PFSK-1 (cell line): ENCODE measurements around the gene TNIP2.

Experiments used
- POLR2AphosphoS5 ChIP-seq: IDR thresholded peaks from 2 replicates; pipeline ENCODE4 v1.6.1; 2012; ENCODE audit warnings: low read depth, mild to moderate bottlenecking, control low read depth, low read length, moderate library complexity
- TAF1 ChIP-seq: IDR thresholded peaks from 2 replicates; pipeline ENCODE4 v1.6.1; 2012; ENCODE audit warnings: low read length, control low read depth, borderline replicate concordance; ENCODE audit not compliant: insufficient read depth
- TF ChIP-seq, protein P1 (sequence below), 2 experiments: IDR thresholded peaks; 2 replicates each; pipeline versions ENCODE4 v1.6.1 to v1.8.0; 2011 to 2012; ENCODE audit warnings: low read depth in 2 of 2, low read length in 2 of 2, control low read depth in 1 of 2, inconsistent platforms in 1 of 2, mild to moderate bottlenecking in 1 of 2, moderate library complexity in 1 of 2; ENCODE audit not compliant: insufficient read depth in 1 of 2

- TF ChIP-seq TAF1: no peak
- no peak for TF ChIP-seq POLR2AphosphoS5
- TF ChIP-seq, protein P1, sequence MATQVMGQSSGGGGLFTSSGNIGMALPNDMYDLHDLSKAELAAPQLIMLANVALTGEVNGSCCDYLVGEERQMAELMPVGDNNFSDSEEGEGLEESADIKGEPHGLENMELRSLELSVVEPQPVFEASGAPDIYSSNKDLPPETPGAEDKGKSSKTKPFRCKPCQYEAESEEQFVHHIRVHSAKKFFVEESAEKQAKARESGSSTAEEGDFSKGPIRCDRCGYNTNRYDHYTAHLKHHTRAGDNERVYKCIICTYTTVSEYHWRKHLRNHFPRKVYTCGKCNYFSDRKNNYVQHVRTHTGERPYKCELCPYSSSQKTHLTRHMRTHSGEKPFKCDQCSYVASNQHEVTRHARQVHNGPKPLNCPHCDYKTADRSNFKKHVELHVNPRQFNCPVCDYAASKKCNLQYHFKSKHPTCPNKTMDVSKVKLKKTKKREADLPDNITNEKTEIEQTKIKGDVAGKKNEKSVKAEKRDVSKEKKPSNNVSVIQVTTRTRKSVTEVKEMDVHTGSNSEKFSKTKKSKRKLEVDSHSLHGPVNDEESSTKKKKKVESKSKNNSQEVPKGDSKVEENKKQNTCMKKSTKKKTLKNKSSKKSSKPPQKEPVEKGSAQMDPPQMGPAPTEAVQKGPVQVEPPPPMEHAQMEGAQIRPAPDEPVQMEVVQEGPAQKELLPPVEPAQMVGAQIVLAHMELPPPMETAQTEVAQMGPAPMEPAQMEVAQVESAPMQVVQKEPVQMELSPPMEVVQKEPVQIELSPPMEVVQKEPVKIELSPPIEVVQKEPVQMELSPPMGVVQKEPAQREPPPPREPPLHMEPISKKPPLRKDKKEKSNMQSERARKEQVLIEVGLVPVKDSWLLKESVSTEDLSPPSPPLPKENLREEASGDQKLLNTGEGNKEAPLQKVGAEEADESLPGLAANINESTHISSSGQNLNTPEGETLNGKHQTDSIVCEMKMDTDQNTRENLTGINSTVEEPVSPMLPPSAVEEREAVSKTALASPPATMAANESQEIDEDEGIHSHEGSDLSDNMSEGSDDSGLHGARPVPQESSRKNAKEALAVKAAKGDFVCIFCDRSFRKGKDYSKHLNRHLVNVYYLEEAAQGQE (IDR thresholded peaks at IDR 0.05; ENCODE audit: insufficient read depth in 1 of 2, low read depth in 2 of 2, low read length in 2 of 2): no peak
Measured at GRCh38 chr4:2714061-2714770, 41.9 kb downstream of the TNIP2 start.
